NOMO-1 treated with DMSO at 0.1 percent for 48 hours (cell line): ENCODE data around the gene CASZ1.

ENCODE experiments used
- DNase-seq: peaks from one replicate; lab custom pipeline; 2025; ENCODE audit not compliant: unreplicated experiment; lab: John Stamatoyannopoulos, UW

Gene CASZ1

GRCh38 chr1:10823000-10823401, 26.6 kb upstream of the CASZ1 start:
- no peak for DNase-seq

GRCh38 chr1:10821388-10821787, 24.9 kb upstream of the CASZ1 start:
- no peak for DNase-seq

DNA sequence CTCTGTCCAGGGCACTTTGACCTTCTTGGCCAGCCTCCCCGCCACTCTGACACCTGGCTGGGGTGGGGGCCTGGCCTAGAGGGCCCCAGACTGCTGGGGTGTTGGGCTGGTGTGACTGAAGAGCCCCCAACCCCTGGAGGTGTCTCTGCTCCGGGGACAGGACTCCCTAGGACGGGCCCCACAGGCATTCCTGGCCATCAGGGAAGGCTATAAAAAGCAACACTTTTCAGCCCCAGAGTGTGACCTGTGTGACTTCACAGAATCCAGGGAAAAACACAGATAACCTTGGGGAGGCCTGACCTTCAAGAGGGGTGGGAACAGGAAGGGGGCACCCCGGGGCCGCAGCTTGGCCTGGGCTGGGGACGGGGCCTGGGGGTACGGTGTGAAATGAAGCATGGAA, 24.0 kb upstream of the CASZ1 start:
- no peak for DNase-seq

DNA sequence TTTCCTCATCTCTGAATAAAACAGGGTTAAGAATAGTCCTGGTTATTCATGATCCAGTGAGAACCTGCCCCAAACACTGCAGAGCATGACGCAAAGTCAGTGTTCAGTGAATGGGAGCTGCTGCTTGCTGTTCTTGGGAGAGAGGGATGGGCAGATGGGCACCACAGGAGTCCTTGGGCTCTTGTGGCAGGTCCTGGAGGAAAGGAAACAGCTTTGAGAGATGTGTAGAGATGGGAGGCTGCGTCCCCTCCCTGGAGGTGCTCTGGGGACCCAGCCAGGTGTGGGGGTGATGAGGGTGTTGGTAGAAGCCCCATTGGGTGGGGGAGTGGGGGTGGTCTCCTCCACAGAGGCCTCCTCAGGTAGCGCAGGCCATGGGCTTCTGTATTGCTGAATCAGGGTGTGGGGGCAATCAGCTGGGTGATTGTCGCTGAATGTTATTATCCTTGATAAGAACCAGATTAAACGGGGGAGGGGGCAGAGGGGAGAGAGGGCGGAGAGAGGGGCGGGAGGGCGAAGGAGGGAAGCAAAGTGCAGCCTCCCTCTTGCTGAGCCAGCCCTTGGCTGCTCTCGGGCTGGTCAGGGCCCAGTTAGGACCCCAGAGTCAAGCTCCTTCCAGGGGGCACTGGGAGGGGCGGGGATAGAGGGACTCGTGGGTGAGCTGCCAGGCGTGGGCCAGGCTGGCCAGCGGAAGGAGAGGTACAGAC, 22.9 kb upstream of the CASZ1 start:
- no peak for DNase-seq

- no peak for DNase-seq
These were observed 22.1 kb upstream of the CASZ1 start for GRCh38 chr1:10818262-10819197.

- DNase-seq, result no peak
These were observed 20.4 kb upstream of the CASZ1 start for GRCh38 chr1:10816743-10817369.

DNA sequence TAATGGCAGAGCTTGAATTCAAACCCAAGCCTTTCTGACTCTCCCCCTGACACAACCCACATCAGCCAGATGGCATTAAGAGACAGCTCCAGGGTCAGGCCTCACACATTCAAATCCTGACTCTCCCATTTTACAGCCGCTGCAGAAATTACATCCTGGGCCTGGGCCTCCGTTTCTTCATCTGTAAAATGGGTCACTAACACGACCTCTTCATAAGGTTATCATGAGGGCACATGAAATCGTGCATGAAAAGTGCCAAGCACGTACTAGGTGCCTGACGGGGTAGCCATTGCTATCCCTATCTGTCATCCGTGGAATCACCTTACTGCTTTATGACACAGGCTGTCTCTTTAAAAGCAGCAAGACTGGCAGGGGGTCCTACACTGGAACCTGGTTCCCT, 19.8 kb upstream of the CASZ1 start:
- no peak for DNase-seq

- no peak for DNase-seq
These were observed 19.4 kb upstream of the CASZ1 start for GRCh38 chr1:10815858-10816195.

GRCh38 chr1:10814976-10815857, 18.8 kb upstream of the CASZ1 start:
- DNase-seq, result no peak

DNA sequence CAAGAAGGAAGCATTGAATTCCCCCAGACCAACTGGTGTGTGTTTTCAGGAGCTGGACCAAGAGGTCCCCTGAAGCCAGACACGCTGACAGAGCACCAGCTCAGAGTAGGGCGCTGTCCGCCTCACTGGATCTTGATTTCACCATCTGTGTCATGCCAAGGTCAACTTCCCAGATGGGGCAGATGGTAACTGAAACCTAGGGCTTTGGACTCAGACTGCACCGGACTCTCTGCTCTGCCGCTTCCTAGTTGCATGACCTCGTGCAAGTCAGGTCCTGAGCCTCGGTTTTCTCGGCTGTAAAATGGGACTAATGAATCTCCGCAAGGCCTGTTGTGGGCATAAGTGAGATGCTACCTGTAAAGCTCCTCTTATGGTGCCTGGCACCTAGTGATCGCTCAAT, 17.9 kb upstream of the CASZ1 start:
- DNase-seq, result no peak

DNA sequence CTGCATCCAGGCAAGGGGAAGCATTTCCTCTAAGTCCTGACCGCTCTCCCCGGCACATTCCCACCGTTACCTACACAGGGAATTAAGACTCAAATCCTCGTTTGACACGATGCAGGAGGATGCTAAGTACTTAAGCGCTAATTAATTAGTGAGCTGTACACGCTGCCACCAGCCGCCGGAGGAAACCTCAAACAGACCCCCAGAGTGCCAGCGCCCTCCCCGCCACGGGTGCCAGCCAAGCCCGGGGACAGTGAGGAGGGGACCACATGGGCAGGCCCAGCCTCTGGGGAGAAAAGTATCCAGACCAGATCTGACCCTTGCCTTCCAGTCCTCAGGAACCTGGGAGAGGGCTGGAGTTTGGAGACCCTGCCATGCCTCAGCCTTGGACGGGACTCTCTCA, 17.4 kb upstream of the CASZ1 start:
- DNase-seq, result no peak

DNA sequence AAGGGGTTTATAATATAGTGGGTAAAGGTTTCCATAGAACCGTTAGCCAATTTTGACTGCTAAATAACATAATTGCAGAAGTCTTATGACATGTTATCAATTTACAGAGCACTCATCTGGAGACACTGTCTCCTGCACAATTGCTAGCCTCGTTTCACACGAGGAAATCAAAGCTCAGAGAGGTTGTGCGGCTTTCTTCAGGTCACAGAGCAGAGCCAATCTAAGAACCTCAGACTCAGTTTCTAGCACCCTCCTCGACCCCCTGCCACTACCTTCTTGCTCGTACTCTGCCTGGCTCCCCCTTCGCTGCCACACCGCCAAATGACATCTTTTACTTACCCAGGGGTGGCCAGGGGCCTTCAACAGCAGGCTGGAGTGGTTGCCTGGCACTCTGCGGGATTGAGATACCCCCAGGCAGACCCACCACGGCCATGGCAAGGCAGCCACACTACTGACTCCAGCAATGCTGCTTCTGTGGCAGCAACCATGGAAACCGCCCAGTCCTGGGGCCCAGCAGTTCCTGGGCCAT, 16.0 kb upstream of the CASZ1 start:
- no peak for DNase-seq

- no peak for DNase-seq
These were observed 12.0 kb upstream of the CASZ1 start for GRCh38 chr1:10808441-10808840.

DNA sequence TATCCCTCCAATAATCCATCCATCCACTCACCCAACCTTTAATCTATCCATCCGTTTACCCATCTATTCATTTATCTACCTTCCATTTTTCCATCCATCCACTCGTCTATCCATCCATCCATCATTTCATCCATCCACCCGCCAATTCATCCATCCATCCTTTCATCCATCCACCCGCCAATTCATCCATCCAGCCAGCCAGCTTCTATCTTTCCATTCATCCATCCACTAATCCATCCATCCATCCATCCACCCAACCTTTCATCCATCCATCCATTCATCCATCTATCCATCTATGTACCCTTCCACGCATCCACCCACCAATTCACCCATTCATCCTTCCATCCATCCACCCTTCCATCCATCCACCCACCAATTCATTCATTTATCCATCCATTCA, 10.5 kb upstream of the CASZ1 start:
- no peak for DNase-seq

DNA sequence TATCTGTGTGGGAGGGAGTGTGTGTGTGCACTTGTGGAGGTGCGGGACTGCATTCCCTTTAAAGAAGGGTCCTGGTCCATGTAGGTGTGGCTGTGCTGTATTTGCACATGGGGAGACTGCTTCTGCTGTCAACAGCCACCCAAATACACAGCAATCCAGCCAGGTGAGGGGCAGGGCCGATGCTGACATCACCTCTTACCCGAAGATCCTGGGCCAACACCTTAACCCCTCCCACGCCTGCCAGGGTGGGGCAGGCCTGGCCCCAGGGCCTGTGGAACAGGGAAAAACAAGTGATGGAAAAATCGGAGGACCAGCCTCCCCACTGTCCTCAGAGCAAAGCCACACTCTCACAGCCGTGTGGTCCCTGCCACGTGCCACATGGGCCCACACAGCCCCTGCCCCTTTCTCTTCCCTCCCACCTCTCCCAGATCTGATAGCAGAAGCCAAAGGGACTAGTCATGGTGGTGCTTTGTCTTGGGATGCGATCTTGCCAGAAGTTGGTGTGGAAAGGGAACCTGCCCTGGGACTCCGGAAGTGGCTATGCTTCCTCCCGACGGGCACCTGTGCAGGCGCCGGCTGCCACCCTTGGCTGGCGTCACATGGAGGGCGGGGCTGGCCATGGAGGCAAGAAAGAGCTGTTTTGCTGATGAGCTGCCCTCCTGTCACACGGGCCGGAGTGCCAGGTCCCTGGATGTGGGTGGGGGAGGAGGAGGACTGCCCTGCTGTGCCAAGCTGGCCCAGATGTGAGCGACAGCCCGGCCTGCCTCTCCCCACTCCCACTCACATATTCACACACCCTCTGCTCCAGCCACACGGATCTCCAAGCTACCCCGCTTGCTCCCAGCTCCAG, 7.8 kb upstream of the CASZ1 start:
- DNase-seq, result no peak

GRCh38 chr1:10802944-10803715, 6.7 kb upstream of the CASZ1 start:
- no peak for DNase-seq

DNA sequence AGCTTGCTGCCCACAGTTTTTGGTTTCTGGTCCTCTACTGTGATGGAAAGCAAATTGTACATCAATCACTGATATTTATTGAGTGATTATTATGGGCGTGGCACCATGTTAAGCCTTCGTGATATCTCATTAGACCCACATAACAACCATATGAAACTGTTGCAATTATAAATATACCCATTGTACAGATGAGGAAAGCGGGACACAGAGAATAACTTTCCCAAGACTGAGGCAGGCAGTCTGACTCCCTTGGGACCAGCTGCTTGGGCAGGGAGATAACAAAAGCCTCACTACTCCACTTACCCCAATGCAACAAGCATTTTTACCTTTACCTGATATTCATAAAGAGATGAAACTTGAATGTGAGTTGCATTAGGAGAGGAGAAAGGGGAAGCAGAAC, 4.3 kb upstream of the CASZ1 start:
- no peak for DNase-seq

DNA sequence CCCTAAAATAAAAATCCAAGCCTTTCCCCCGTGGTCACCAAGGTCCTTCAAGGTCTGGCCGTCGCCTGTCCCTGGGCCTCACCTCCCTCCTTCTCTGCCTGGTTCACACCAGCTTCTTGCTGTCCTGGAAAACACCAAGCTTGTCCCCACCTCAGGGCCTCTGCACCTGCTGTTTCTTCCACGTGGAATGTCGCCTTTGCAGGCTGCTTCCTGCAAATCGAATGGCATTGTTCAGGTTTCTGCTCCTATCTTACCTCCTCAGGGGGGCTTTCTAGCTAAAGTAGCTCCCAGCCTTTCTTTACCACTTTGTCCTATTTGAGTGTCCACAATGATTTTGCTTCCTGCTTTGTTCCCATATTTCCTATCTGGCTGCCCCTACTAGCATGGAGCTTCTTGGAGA, 3.3 kb upstream of the CASZ1 start:
- no peak for DNase-seq
